H1 (cell line): ENCODE measurements around the gene SLC39A7. TPM values are rescaled to one million over a fixed set of nuclear protein-coding genes. Genes with fewer than 3 reads are reported as not detected.

Source experiments
- CTCF ChIA-PET: fragments of 300-600 bp; sonication (Branson Sonifier 250); formaldehyde crosslinking; loops from one replicate; lab custom pipeline; 2021; ENCODE audit not compliant: partially characterized antibody; lab: Charles Lee
- POLR2A ChIA-PET: fragments of 300-600 bp; sonication (Branson Sonifier 250); formaldehyde crosslinking; loops from one replicate; lab custom pipeline; 2021; ENCODE audit warnings: inconsistent platforms; ENCODE audit not compliant: partially characterized antibody; lab: Charles Lee
- DNase-seq, 2 experiments: peaks; one replicate each; pipeline versions ENCODE4 v3.0.0 to v3.0.0-alpha.2; 2010 to 2022; ENCODE audit warnings: low spot score in 2 of 2, low read depth in 1 of 2, mixed read lengths in 1 of 2
- FAIRE-seq: peaks from 2 replicates; lab custom pipeline; 2011; peaks lifted over from hg19 to GRCh38; lab: Jason Lieb, UNC
- H2AFZ ChIP-seq: 2 replicates; pipeline ENCODE4 v1.8.1; 2012; ENCODE audit warnings: low read length, inconsistent platforms
- H2AK5ac ChIP-seq: 2 replicates; pipeline ENCODE4 v1.6.1; 2013; ENCODE audit warnings: low read depth, low read length
- H2BK120ac ChIP-seq: replicated peaks from 2 replicates; pipeline ENCODE3; 2013; ENCODE audit warnings: low read depth, low read length, inconsistent platforms
- H2BK12ac ChIP-seq: 2 replicates; pipeline ENCODE4 v1.6.1; 2013; ENCODE audit warnings: low read depth, low read length
- H2BK15ac ChIP-seq: 2 replicates; pipeline ENCODE4 v1.6.1; 2013; ENCODE audit warnings: low read length
- H2BK20ac ChIP-seq: 2 replicates; pipeline ENCODE4 v1.6.1; 2013; ENCODE audit warnings: low read length
- H2BK5ac ChIP-seq: 2 replicates; pipeline ENCODE4 v1.6.1; 2013; ENCODE audit warnings: low read depth, low read length
- H3K14ac ChIP-seq: 2 replicates; pipeline ENCODE4 v1.6.1; 2013; ENCODE audit warnings: inconsistent platforms; ENCODE audit not compliant: insufficient read length
- H3K18ac ChIP-seq: 2 replicates; pipeline ENCODE4 v1.6.1; 2013; ENCODE audit warnings: low read length; ENCODE audit errors: extremely low read depth
- H3K23ac ChIP-seq: 2 replicates; pipeline ENCODE4 v1.6.1; 2013; ENCODE audit warnings: inconsistent platforms; ENCODE audit not compliant: insufficient read length
- H3K23me2 ChIP-seq: 2 replicates; pipeline ENCODE4 v1.6.1; 2013; ENCODE audit warnings: low read depth, low read length
- H3K27ac ChIP-seq: 2 replicates; pipeline ENCODE4 v1.6.1; 2011; ENCODE audit warnings: low read depth, low read length, inconsistent platforms
- H3K27me3 ChIP-seq, 4 experiments: replicated peaks in 1 of 4; 1 replicate in 1 of 4; 2 replicates in 3 of 4; pipeline versions ENCODE4 v1.6.1 to v1.8.1; 2011 to 2013; ENCODE audit warnings: low read length in 3 of 4, mild to moderate bottlenecking in 3 of 4, inconsistent platforms in 2 of 4, mixed read lengths in 2 of 4, moderate library complexity in 1 of 4; ENCODE audit not compliant: control insufficient read depth in 3 of 4, insufficient read depth in 3 of 4; ENCODE audit errors: extremely low read depth in 1 of 4
- H3K36me3 ChIP-seq, 4 experiments: 2 replicates each; pipeline versions ENCODE4 v1.6.1 to v1.8.1; 2011 to 2013; ENCODE audit warnings: mild to moderate bottlenecking in 4 of 4, low read length in 3 of 4, moderate library complexity in 2 of 4, control low read depth in 1 of 4, inconsistent platforms in 1 of 4; ENCODE audit not compliant: insufficient read depth in 4 of 4, control insufficient read depth in 2 of 4
- H3K4ac ChIP-seq: replicated peaks from 2 replicates; pipeline ENCODE3; 2013; ENCODE audit warnings: low read length, low read depth, mixed read lengths, inconsistent platforms; ENCODE audit not compliant: insufficient read length
- H3K4me1 ChIP-seq, 4 experiments: replicated peaks in 1 of 4; 1 replicate in 1 of 4; 2 replicates in 3 of 4; pipeline versions ENCODE4 v1.6.1 to v1.8.1; 2011 to 2013; ENCODE audit warnings: low read length in 3 of 4, inconsistent platforms in 2 of 4, mixed read lengths in 1 of 4; ENCODE audit not compliant: insufficient read depth in 4 of 4, control insufficient read depth in 3 of 4
- H3K4me2 ChIP-seq, 2 experiments: 2 replicates each; pipeline versions ENCODE4 v1.6.1 to v1.8.1; 2011 to 2013; ENCODE audit warnings: low read depth in 2 of 2, low read length in 2 of 2, control low read depth in 1 of 2, inconsistent platforms in 1 of 2, mild to moderate bottlenecking in 1 of 2; ENCODE audit not compliant: insufficient read depth in 1 of 2
- H3K4me3 ChIP-seq, 4 experiments: fragments of 200-600, 300-600 bp in 1 of 4; sonication (generic), shearing (Covaris generic), sonication (Bioruptor Twin) in 1 of 4; 2 replicates each; pipeline versions ENCODE4 v1.5.1 to v1.8.1; 2011 to 2016; ENCODE audit warnings: low read length in 4 of 4, low read depth in 3 of 4, control low read depth in 2 of 4, inconsistent platforms in 2 of 4, mild to moderate bottlenecking in 2 of 4, mixed read lengths in 1 of 4, moderate library complexity in 1 of 4; ENCODE audit not compliant: insufficient read depth in 2 of 4; ENCODE audit errors: extremely low read depth in 1 of 4
- H3K56ac ChIP-seq: replicated peaks from 2 replicates; pipeline ENCODE3; 2013; ENCODE audit warnings: low read depth, mild to moderate bottlenecking, mixed read lengths, low read length, inconsistent platforms; ENCODE audit not compliant: insufficient read length
- H3K79me1 ChIP-seq: 2 replicates; pipeline ENCODE4 v1.6.1; 2013; ENCODE audit warnings: low read depth, low read length, control low read depth
- H3K79me2 ChIP-seq, 2 experiments: 2 replicates each; pipeline versions ENCODE4 v1.6.1 to v1.8.1; 2012 to 2013; ENCODE audit warnings: low read length in 2 of 2, mild to moderate bottlenecking in 2 of 2, inconsistent platforms in 1 of 2; ENCODE audit not compliant: insufficient read depth in 2 of 2, control insufficient read depth in 1 of 2
- H3K9ac ChIP-seq, 4 experiments: replicated peaks in 1 of 4; 1 replicate in 1 of 4; 2 replicates in 3 of 4; pipeline versions ENCODE4 v1.6.1 to v1.8.1; 2011 to 2013; ENCODE audit warnings: low read depth in 3 of 4, low read length in 3 of 4, control low read depth in 2 of 4, mild to moderate bottlenecking in 2 of 4, moderate library complexity in 2 of 4, inconsistent platforms in 1 of 4; ENCODE audit errors: extremely low read depth in 1 of 4
- H3K9me3 ChIP-seq, 2 experiments: 2 replicates each; pipeline versions ENCODE4 v1.6.1 to v1.8.1; 2012 to 2013; ENCODE audit warnings: mild to moderate bottlenecking in 2 of 2, moderate library complexity in 2 of 2, control low read depth in 1 of 2, inconsistent platforms in 1 of 2, low read depth in 1 of 2, low read length in 1 of 2, mixed read lengths in 1 of 2; ENCODE audit not compliant: insufficient read depth in 2 of 2
- H4K20me1 ChIP-seq, 2 experiments: replicated peaks in 1 of 2; 2 replicates each; pipeline versions ENCODE3 to v1.8.1; 2011 to 2013; ENCODE audit warnings: inconsistent platforms in 2 of 2, low read length in 2 of 2, mild to moderate bottlenecking in 1 of 2; ENCODE audit not compliant: insufficient read depth in 2 of 2, control insufficient read depth in 1 of 2
- H4K5ac ChIP-seq: 2 replicates; pipeline ENCODE4 v1.6.1; 2013; ENCODE audit warnings: low read length, low read depth, mixed read lengths, inconsistent platforms; ENCODE audit not compliant: insufficient read length
- H4K8ac ChIP-seq: 2 replicates; pipeline ENCODE4 v1.8.0; 2013; ENCODE audit warnings: mild to moderate bottlenecking, moderate library complexity, low read length, inconsistent platforms; ENCODE audit not compliant: insufficient read depth; ENCODE audit errors: extremely low read depth
- H4K91ac ChIP-seq: replicated peaks from 2 replicates; pipeline ENCODE3; 2013; ENCODE audit warnings: low read length, mixed read lengths, inconsistent platforms; ENCODE audit not compliant: insufficient read length
- BACH1 ChIP-seq: IDR thresholded peaks from 2 replicates; pipeline ENCODE4 v1.6.1; 2012; ENCODE audit warnings: low read length, improper control_type of control experiment
- BRCA1 ChIP-seq: IDR thresholded peaks from 2 replicates; pipeline ENCODE4 v1.6.1; 2012; ENCODE audit warnings: low read depth, low read length, improper control_type of control experiment
- CHD2 ChIP-seq: IDR thresholded peaks from 2 replicates; pipeline ENCODE4 v1.6.1; 2012; ENCODE audit warnings: low read length, improper control_type of control experiment
- GTF2F1 ChIP-seq: IDR thresholded peaks from 2 replicates; pipeline ENCODE4 v1.6.1; 2012; ENCODE audit warnings: low read depth, low read length, improper control_type of control experiment, borderline replicate concordance
- NANOG ChIP-seq: IDR thresholded peaks from 2 replicates; pipeline ENCODE4 v1.6.1; 2011; ENCODE audit warnings: low read length, low read depth, mild to moderate bottlenecking, inconsistent platforms; ENCODE audit not compliant: insufficient read depth, poor library complexity, severe bottlenecking
- POU5F1 ChIP-seq: IDR thresholded peaks from 2 replicates; pipeline ENCODE4 v1.6.1; 2011; ENCODE audit warnings: low read depth, mild to moderate bottlenecking, low read length, moderate library complexity
- RBBP5 ChIP-seq: IDR thresholded peaks from 2 replicates; pipeline ENCODE4 v1.7.1; 2012; ENCODE audit warnings: low read depth, mild to moderate bottlenecking, inconsistent platforms, low read length, moderate library complexity, borderline replicate concordance
- RXRA ChIP-seq: IDR thresholded peaks from 2 replicates; pipeline ENCODE4 v1.6.1; 2011; ENCODE audit warnings: low read depth, mild to moderate bottlenecking, low read length, moderate library complexity; ENCODE audit not compliant: insufficient read depth
- SAP30 ChIP-seq: fragments of 300-600 bp; sonication (generic); IDR thresholded peaks from 2 replicates; pipeline ENCODE4 v1.7.1; 2012; ENCODE audit warnings: low read length, moderate library complexity, mild to moderate bottlenecking, inconsistent platforms; ENCODE audit not compliant: insufficient read depth, insufficient replicate concordance
- SIN3A ChIP-seq, 2 experiments: IDR thresholded peaks in 1 of 2; conservative IDR thresholded peaks in 1 of 2; 2 replicates each; pipeline ENCODE4 v1.6.1; 2011 to 2012; ENCODE audit warnings: low read length in 2 of 2, improper control_type of control experiment in 1 of 2, low read depth in 1 of 2, mild to moderate bottlenecking in 1 of 2
- SRF ChIP-seq: IDR thresholded peaks from 2 replicates; pipeline ENCODE4 v1.6.1; 2011; ENCODE audit warnings: mild to moderate bottlenecking, low read depth, low read length, moderate library complexity
- TAF7 ChIP-seq: optimal IDR thresholded peaks from 2 replicates; pipeline ENCODE3; 2011; ENCODE audit warnings: low read depth, mild to moderate bottlenecking, inconsistent platforms, low read length, moderate library complexity, borderline replicate concordance
- TCF12 ChIP-seq: IDR thresholded peaks from 2 replicates; pipeline ENCODE4 v1.6.1; 2011; ENCODE audit warnings: low read depth, mild to moderate bottlenecking, low read length
- WGBS, 2 experiments: shearing (Covaris generic) in 1 of 2; methylation state at CpG; one replicate each; pipeline versions ENCODE4 v1.1.6 to v1.1.7; 2013 to 2015; ENCODE audit warnings: low lambda C conversion rate in 2 of 2, mixed read lengths in 2 of 2, inconsistent platforms in 1 of 2, low coverage in 1 of 2, missing lambda C conversion rate in 1 of 2; ENCODE audit not compliant: insufficient replicate concordance in 2 of 2, insufficient coverage in 1 of 2, insufficient read length in 1 of 2; ENCODE audit errors: extremely low coverage in 1 of 2, missing lambda C conversion rate in 1 of 2; 5-methylcytosine and 5-hydroxymethylcytosine counted together
- polyA plus RNA-seq, 7 experiments: library from polyadenylated mRNA; depleted of rRNA in 3 of 7; stranded (reverse) in 5 of 7; unstranded in 2 of 7; fragments of >200 nt in 5 of 7; fragments of 200-250 nt in 2 of 7; gene quantifications; 1 replicate in 5 of 7; 2 replicates in 1 of 7; 4 replicates in 1 of 7; pipeline versions ENCODE4 v1.2.1 to v1.2.3, GENCODE V29; 2011 to 2013; ENCODE audit warnings: missing spikeins in 2 of 7, mixed read lengths in 2 of 7
- total RNA-seq: library from RNA; stranded (reverse); fragmentation: NEBNext Ultra II Directional; extraction: Animal tissue kit (Norgen Biotek cat#: 25700); gene quantifications from 2 replicates; pipeline ENCODE4 v1.2.1, GENCODE V29; 2021

The SLC39A7 gene
- total and polyA plus RNA-seq, 2 of the 8 experiments (the other 6 are each of a cell fraction or from before 2014, with no cell fraction given) = 63.3 to 123 TPM

DNA sequence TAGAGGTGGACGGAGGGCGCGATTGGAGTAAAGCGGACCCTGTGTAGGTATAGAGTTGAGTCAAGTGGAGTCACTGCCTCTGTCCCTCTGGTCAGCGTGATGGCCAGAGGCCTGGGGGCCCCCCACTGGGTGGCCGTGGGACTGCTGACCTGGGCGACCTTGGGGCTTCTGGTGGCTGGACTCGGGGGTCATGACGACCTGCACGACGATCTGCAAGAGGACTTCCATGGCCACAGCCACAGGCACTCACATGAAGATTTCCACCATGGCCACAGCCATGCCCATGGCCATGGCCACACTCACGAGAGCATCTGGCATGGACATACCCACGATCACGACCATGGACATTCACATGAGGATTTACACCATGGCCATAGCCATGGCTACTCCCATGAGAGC lies 479 bp downstream of the SLC39A7 start:
- H2AFZ ChIP-seq = no peak overlapping the region
- peaks cover under 1 to 11% (median 8%) of the 10 kb centered on the region in 4 experiments; a peak in 6 of 7 replicates for H3K27me3 ChIP-seq
- peak overlapping the region; percentile 68 for H4K5ac ChIP-seq
- H2BK15ac ChIP-seq = no peak overlapping the region
- ChIA-PET POLR2A (interaction anchor here (0.6 kb wide), 1 partner anchor 47 kb away, joined by 3 read pairs; no protein-coding TSS in a partner anchor), CTCF (no interaction called here)
- peaks cover 16% of the 10 kb centered on the region for H3K79me1 ChIP-seq
- H3K4me3 ChIP-seq = peak overlapping the region; percentile 87 to 89 (median 88)
- no peak overlapping the region for H3K14ac ChIP-seq
- peak overlapping the region; percentile 97 for H2AK5ac ChIP-seq
- peak overlapping the region; percentile 44; the same call in 1 of the 2 replicates for H3K18ac ChIP-seq
- TF ChIP-seq RBBP5 (no peak), BRCA1 (no peak), SAP30 (no peak), TAF7 (no peak), BACH1 (no peak), SRF (no peak), GTF2F1 (no peak), SIN3A (conservative IDR thresholded peaks at IDR 0.05 in 1 of 2, IDR thresholded peaks at IDR 0.05 in 1 of 2; ENCODE audit: low read depth in 1 of 2, low read length in 2 of 2) (no peak), NANOG (no peak), CHD2 (no peak), TCF12 (no peak), POU5F1 (no peak), RXRA (no peak)
- peak overlapping the region; percentile 81 to 97 (median 90) for H3K9ac ChIP-seq
- H2BK12ac ChIP-seq = no peak overlapping the region; the same call in 1 of the 2 replicates
- DNase-seq (no peak), FAIRE-seq (no peak)
- peaks cover 7 to 23% (median 14%) of the 10 kb centered on the region in 4 experiments for H3K36me3 ChIP-seq
- H3K56ac ChIP-seq = peak overlapping the region; percentile 85
- peak overlapping the region; percentile 96 for H2BK5ac ChIP-seq
- H2BK20ac ChIP-seq = no peak overlapping the region
- peaks cover 3 to 22% of the 10 kb centered on the region in 2 experiments; a peak in 3 of 4 replicates for H3K79me2 ChIP-seq
- 0 out of 2 replicates have a peak overlapping the region, but pooled peaks have one; percentile 0 for H4K8ac ChIP-seq
- H3K9me3 ChIP-seq = no peaks in the 10 kb centered on the region
- H3K27ac ChIP-seq = peak overlapping the region; percentile 93
- H3K23ac ChIP-seq = no peak overlapping the region
- 12% methylated on average over 14 of the region's 14 CpGs; no CpG with 5 or more reads in 1 of the 2 experiments for WGBS, 2 experiments
- peak overlapping the region; percentile 96 to 99 for H3K4me2 ChIP-seq
- peaks cover 5 to 21% of the 10 kb centered on the region in 2 experiments for H4K20me1 ChIP-seq
- peaks cover 9 to 33% (median 13%) of the 10 kb centered on the region in 4 experiments for H3K4me1 ChIP-seq
- peak overlapping the region; percentile 60 for H4K91ac ChIP-seq
- no peak overlapping the region for H2BK120ac ChIP-seq
- no peak overlapping the region for H3K4ac ChIP-seq
- peaks cover 20% of the 10 kb centered on the region for H3K23me2 ChIP-seq
